ENCODE data around the gene NAALADL2.

GRCh38 chr3:175308097-175308496 lies 449.0 kb downstream of the NAALADL2 start:
- TF ChIP-seq NR3C1 (IDR thresholded peaks at IDR 0.05): no peak
- no peak for TF ChIP-seq NFE2L2 (conservative IDR thresholded peaks at IDR 0.05; ENCODE audit: low read length)
- TF ChIP-seq CTCF (IDR thresholded peaks at IDR 0.05): no peak

Measured in A549 (cell line).